ENCODE measurements around the gene VWC2L. TPM values are rescaled to one million over a fixed set of nuclear protein-coding genes. Genes with fewer than 3 reads are reported as not detected.

The VWC2L gene
- total RNA-seq, 1 experiment from 2014 or later, result not detected

DNA sequence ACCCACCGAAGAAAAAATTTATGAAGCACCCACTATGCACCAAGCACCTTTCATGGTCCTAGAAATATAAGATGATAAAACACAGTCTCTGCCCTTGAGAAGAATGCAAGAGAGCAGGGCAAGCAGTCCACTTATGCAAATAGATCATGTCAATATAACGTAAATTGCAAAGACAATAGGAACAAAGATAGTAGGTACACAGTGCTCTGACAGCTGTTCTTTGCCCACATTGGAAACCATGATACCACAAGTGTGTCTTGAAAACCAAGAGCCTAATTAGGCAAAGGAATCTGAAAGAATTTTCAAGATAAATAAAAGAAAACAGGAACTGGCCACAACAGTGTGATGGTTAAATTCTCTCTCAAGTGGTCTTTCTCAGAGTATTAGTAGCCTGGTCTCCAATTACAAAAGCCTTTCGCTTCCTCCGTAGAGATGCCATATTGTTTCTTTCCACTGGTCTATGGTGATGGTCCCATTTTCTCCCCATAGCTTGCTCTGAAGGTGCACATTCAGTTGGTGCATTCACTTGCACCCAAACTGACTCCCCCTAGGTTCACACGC, 108.5 kb downstream of the VWC2L start:
- no peaks in the 10 kb centered on the region for H3K9me3 Mint-ChIP-seq (ENCODE audit: unreplicated experiment)
- intact Hi-C loops (cut with micrococcal nuclease), result no loop called here
- H3K27ac Mint-ChIP-seq (ENCODE audit: low read depth, unreplicated experiment), result no peak overlapping the region
- no peak overlapping the region for H3K4me3 Mint-ChIP-seq (ENCODE audit: unreplicated experiment)
- TF ChIP-seq, protein P1, sequence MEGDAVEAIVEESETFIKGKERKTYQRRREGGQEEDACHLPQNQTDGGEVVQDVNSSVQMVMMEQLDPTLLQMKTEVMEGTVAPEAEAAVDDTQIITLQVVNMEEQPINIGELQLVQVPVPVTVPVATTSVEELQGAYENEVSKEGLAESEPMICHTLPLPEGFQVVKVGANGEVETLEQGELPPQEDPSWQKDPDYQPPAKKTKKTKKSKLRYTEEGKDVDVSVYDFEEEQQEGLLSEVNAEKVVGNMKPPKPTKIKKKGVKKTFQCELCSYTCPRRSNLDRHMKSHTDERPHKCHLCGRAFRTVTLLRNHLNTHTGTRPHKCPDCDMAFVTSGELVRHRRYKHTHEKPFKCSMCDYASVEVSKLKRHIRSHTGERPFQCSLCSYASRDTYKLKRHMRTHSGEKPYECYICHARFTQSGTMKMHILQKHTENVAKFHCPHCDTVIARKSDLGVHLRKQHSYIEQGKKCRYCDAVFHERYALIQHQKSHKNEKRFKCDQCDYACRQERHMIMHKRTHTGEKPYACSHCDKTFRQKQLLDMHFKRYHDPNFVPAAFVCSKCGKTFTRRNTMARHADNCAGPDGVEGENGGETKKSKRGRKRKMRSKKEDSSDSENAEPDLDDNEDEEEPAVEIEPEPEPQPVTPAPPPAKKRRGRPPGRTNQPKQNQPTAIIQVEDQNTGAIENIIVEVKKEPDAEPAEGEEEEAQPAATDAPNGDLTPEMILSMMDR (IDR thresholded peaks at IDR 0.05; ENCODE audit: unreplicated experiment), result no peak
- BruUV-seq (replicated peaks), result no TSS peak
- DNase-seq (ENCODE audit: unreplicated experiment), result no peak
- ChIA-PET CTCF (interaction anchor here (0.6 kb wide), 1 partner anchor 759 kb away, joined by 4 read pairs; no protein-coding TSS in a partner anchor), POLR2A (no interaction called here)
- no peaks in the 10 kb centered on the region for H3K4me1 Mint-ChIP-seq (ENCODE audit: insufficient read depth, unreplicated experiment)
- H3K27me3 Mint-ChIP-seq (ENCODE audit: insufficient read depth, unreplicated experiment), result no peaks in the 10 kb centered on the region
- H3K36me3 Mint-ChIP-seq (ENCODE audit: insufficient read depth, unreplicated experiment), result no peaks in the 10 kb centered on the region

DNA sequence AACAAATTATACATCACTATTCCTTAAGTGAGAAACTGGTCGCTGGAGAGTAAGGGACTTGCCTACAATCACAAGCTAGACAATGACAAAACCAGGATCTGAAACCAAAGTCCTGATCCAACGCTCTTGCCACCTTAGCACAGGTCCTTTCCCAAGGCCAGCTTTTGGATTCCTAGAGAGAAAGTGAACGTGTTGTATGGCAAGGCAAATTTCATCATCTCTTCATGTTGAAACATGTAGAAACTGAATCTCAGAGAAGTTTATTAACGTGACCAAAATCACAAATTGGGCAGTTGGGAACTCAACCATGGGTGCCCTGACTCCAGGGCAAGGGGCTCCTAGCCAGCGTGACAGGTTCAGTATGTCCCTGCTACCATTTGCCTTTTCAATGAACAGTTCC, 118.2 kb downstream of the VWC2L start:
- no peaks in the 10 kb centered on the region for H3K4me1 Mint-ChIP-seq (ENCODE audit: insufficient read depth, unreplicated experiment)
- H3K9me3 Mint-ChIP-seq (ENCODE audit: unreplicated experiment), result no peaks in the 10 kb centered on the region
- no peaks in the 10 kb centered on the region for H3K27me3 Mint-ChIP-seq (ENCODE audit: insufficient read depth, unreplicated experiment)
- no TSS peak for BruUV-seq (replicated peaks)
- TF ChIP-seq, protein P1 (IDR thresholded peaks at IDR 0.05; ENCODE audit: unreplicated experiment), result no peak
- no peak overlapping the region for H3K4me3 Mint-ChIP-seq (ENCODE audit: unreplicated experiment)
- intact Hi-C loops (cut with micrococcal nuclease), result no loop called here
- ChIA-PET CTCF (interaction anchor here (0.9 kb wide), 1 partner anchor 2000 kb away, joined by 4 read pairs; no protein-coding TSS in a partner anchor), POLR2A (no interaction called here)
- peak; percentile 29 for DNase-seq (ENCODE audit: unreplicated experiment)
- H3K36me3 Mint-ChIP-seq (ENCODE audit: insufficient read depth, unreplicated experiment), result no peaks in the 10 kb centered on the region
- no peak overlapping the region for H3K27ac Mint-ChIP-seq (ENCODE audit: low read depth, unreplicated experiment)

DNA sequence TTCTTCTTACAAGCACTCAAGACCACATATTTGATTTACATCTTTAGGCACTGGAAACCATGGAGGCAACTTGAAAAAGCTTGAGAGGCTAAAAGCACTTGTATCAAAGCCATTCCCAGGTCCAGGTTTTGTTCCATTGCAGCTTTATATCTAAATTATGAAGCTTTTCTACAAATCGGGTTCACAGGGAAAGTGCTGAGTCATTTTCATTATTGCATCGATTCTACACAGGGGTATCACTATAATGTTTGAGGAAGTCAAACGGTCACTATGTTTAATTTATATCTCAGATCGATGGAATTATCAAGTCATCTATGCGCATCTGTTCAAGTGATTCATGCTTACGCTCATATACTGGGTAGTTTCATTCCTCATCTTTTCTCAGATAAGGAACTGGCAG, 118.7 kb downstream of the VWC2L start:
- H3K27me3 Mint-ChIP-seq (ENCODE audit: insufficient read depth, unreplicated experiment), result no peaks in the 10 kb centered on the region
- no peaks in the 10 kb centered on the region for H3K36me3 Mint-ChIP-seq (ENCODE audit: insufficient read depth, unreplicated experiment)
- intact Hi-C loops (cut with micrococcal nuclease), result no loop called here
- H3K9me3 Mint-ChIP-seq (ENCODE audit: unreplicated experiment), result no peaks in the 10 kb centered on the region
- ChIA-PET CTCF (interaction anchor here (0.9 kb wide), 1 partner anchor 2000 kb away, joined by 4 read pairs; no protein-coding TSS in a partner anchor), POLR2A (no interaction called here)
- no peak overlapping the region for H3K4me3 Mint-ChIP-seq (ENCODE audit: unreplicated experiment)
- no peak overlapping the region for H3K27ac Mint-ChIP-seq (ENCODE audit: low read depth, unreplicated experiment)
- H3K4me1 Mint-ChIP-seq (ENCODE audit: insufficient read depth, unreplicated experiment), result no peaks in the 10 kb centered on the region
- TF ChIP-seq, protein P1 (IDR thresholded peaks at IDR 0.05; ENCODE audit: unreplicated experiment), result no peak
- DNase-seq (ENCODE audit: unreplicated experiment), result no peak
- BruUV-seq (replicated peaks), result no TSS peak

DNA sequence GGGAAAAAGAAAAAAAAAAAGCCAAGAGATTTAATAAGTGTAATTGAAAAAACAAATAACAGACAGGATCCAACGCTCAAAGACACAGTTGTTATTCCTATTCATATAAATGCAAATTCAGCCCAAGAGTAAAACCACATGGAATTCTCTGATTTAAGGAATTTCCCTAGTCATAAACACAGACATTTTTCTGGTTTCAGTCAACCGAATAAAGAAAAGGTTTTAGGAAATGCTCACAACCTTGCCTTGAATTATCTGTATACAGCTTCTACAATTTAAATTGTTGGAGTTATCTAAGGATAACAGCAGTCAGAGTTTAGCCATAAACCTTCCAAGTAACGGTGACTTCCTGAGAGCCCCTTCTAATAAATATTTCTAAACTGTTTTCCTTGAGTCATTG, 122.7 kb downstream of the VWC2L start:
- intact Hi-C loops (cut with micrococcal nuclease), result no loop called here
- no peak overlapping the region for H3K27ac Mint-ChIP-seq (ENCODE audit: low read depth, unreplicated experiment)
- no peaks in the 10 kb centered on the region for H3K27me3 Mint-ChIP-seq (ENCODE audit: insufficient read depth, unreplicated experiment)
- TF ChIP-seq, protein P1 (IDR thresholded peaks at IDR 0.05; ENCODE audit: unreplicated experiment), result no peak
- H3K4me3 Mint-ChIP-seq (ENCODE audit: unreplicated experiment), result no peak overlapping the region
- DNase-seq (ENCODE audit: unreplicated experiment), result no peak
- ChIA-PET CTCF (no interaction called here), POLR2A (no interaction called here)
- H3K4me1 Mint-ChIP-seq (ENCODE audit: insufficient read depth, unreplicated experiment), result no peaks in the 10 kb centered on the region
- no peaks in the 10 kb centered on the region for H3K9me3 Mint-ChIP-seq (ENCODE audit: unreplicated experiment)
- H3K36me3 Mint-ChIP-seq (ENCODE audit: insufficient read depth, unreplicated experiment), result no peaks in the 10 kb centered on the region
- BruUV-seq (replicated peaks), result no TSS peak
